ENCODE results near the gene NEK9.

The NEK9 gene

DNA sequence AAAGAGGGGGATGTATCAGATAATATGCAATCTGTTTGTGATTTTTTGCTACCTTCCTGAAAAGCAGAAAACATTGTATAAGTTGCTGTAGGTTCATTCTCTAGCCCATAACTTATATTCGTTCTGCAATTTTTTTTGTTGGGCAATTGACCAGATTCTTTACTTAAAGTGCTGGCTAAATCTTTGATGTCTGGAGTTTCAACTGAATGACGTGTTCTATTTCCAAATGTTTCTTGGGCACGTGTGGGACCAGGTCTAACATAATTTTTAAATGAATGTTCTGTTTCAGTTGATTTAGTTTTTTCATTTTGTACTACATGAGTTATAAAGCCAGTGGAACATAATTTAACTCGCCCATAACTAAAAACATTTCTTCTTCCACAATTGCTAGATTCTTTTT is 79.3 kb downstream of the NEK9 start:
- H3K4me3 ChIP-seq (replicated peaks in 1 of 2; ENCODE audit: low read depth in 2 of 2, low read length in 2 of 2) = no peak overlapping the region
- DNase-seq (ENCODE audit: low read depth in 2 of 2) = no peak

DNA sequence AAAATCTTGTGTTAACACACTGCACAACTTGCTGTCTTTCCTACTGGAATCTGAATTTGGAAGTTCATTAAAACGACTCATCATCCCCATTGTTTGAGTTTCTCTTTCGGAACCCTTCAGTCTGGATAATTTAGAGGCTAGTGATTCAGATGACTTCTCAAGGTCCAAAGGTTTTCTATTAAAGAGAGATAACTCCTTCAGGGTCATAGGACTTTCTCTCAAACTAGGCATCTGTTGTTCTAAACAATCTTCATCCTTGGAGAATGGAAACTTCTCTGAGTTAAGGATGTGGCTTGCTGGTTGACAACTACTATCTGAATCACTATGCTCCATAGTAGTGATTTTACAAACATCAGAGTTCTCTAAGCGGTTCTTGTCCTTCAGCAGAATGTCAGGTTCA is 79.9 kb downstream of the NEK9 start:
- no peak overlapping the region for H3K4me3 ChIP-seq (replicated peaks in 1 of 2; ENCODE audit: low read depth in 2 of 2, low read length in 2 of 2)
- TF ChIP-seq, protein P1, sequence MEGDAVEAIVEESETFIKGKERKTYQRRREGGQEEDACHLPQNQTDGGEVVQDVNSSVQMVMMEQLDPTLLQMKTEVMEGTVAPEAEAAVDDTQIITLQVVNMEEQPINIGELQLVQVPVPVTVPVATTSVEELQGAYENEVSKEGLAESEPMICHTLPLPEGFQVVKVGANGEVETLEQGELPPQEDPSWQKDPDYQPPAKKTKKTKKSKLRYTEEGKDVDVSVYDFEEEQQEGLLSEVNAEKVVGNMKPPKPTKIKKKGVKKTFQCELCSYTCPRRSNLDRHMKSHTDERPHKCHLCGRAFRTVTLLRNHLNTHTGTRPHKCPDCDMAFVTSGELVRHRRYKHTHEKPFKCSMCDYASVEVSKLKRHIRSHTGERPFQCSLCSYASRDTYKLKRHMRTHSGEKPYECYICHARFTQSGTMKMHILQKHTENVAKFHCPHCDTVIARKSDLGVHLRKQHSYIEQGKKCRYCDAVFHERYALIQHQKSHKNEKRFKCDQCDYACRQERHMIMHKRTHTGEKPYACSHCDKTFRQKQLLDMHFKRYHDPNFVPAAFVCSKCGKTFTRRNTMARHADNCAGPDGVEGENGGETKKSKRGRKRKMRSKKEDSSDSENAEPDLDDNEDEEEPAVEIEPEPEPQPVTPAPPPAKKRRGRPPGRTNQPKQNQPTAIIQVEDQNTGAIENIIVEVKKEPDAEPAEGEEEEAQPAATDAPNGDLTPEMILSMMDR (IDR thresholded peaks at IDR 0.05; ENCODE audit: low read depth, low read length) = no peak
- peak in 1 of 2 donors; percentile 33 for DNase-seq (ENCODE audit: low read depth in 2 of 2)

More for the DNA sequence above, 79.3 kb downstream of the NEK9 start:
- TF ChIP-seq, protein P1 (IDR thresholded peaks at IDR 0.05; ENCODE audit: low read depth, low read length) = no peak

DNA sequence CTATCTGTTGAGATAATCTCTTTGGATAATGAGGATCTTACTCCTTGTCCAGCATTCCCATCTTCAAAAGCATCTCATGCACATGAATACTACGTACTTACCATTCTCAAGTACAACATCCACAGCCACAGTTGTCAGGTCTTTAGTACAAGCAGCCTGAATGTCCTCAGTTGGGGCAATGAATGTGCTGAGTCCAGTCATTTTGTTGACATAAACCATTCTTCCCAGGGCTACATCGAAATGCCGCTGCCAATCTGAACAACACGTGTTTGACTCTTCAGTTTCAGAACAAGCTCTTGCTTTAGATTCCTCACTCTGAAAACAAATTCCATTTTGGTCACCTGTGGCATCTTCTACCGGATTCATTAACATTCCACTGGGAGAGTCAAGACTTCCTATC is 80.6 kb downstream of the NEK9 start:
- TF ChIP-seq, protein P1 (IDR thresholded peaks at IDR 0.05; ENCODE audit: low read depth, low read length) = no peak
- H3K4me3 ChIP-seq (replicated peaks in 1 of 2; ENCODE audit: low read depth in 2 of 2, low read length in 2 of 2) = no peak overlapping the region
- DNase-seq (ENCODE audit: low read depth in 2 of 2) = no peak

DNA sequence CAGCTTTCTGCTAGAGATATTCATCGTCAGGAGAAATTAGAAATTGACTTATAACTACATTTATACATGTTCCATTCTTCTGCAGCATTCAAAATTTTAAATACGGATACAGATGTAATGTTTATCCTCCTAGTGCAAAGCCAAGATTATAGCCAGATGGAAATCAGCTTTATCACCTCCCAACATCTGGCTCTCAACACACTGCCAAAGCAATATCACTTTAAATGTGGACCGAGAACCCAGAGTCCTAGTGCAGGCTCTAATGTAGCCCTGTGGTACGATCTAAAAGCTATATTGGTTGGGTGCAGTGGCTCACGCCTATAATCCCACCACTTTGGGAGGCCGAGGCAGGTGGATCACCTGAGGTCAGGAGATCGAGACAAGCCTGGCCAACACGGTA is 82.1 kb downstream of the NEK9 start:
- no peak for DNase-seq (ENCODE audit: low read depth in 2 of 2)
- TF ChIP-seq, protein P1 (IDR thresholded peaks at IDR 0.05; ENCODE audit: low read depth, low read length) = no peak
- no peak overlapping the region for H3K4me3 ChIP-seq (replicated peaks in 1 of 2; ENCODE audit: low read depth in 2 of 2, low read length in 2 of 2)

DNA sequence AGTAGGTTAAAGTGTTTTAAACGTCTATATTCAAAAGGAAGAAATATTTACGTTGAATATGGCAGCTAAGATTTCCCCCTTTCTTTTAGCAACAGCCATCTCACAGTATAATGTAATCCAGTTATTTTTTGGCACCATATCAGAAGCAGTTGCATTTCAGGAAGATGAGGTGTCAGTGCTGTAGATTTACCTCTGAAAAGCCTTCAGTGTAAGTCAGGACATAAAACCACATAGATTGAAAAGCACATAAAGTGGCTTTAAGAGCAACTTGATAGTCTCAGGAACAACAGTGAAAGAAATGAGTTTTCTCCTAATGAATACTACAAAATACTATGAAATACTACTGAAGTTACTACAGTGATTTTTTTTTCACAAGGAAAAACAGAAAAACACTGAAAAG is 82.5 kb downstream of the NEK9 start:
- TF ChIP-seq, protein P1 (IDR thresholded peaks at IDR 0.05; ENCODE audit: low read depth, low read length) = no peak
- DNase-seq (ENCODE audit: low read depth in 2 of 2) = peak; percentile 54 to 73
- H3K4me3 ChIP-seq (replicated peaks in 1 of 2; ENCODE audit: low read depth in 2 of 2, low read length in 2 of 2) = no peak overlapping the region

DNA sequence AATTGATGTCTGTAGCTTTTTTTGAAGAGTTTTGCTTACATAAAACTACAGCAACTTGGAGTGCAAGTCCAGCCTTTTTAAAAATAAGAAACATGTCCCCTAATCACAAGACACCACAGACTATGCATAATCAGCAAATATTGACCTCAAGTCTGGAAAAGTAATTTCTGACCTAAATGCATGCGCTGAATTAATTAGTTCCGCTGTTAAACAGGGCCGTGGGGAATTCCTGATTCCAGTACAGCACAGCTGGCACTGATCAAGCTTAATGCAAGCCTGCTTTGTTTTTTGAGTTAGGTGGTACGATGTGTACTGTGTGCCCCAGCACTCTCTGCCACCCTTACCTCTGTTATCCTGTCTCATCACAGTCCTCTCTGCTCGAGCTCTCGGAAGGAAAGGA is 84.8 kb downstream of the NEK9 start:
- TF ChIP-seq, protein P1 (IDR thresholded peaks at IDR 0.05; ENCODE audit: low read depth, low read length) = no peak
- no peak overlapping the region for H3K4me3 ChIP-seq (replicated peaks in 1 of 2; ENCODE audit: low read depth in 2 of 2, low read length in 2 of 2)
- no peak for DNase-seq (ENCODE audit: low read depth in 2 of 2)

DNA sequence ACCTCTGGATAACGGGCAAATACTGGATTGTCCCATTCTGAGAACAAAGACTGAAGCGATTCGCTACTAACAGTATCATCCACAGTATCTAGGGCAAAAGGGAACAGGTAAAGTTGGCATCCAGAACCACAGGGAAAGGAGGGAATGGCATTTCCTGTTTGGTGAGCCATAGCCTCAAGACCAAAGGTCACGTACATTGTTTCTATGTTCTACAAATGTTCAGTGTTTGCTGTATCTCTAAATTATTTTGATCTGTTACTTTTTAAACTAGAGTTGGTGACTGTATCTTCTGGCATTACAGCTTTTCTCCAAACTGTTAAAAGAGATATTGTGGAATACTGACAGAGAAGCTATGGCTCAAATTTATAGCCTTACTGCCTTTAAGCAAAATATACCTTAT is 85.2 kb downstream of the NEK9 start:
- no peak for DNase-seq (ENCODE audit: low read depth in 2 of 2)
- H3K4me3 ChIP-seq (replicated peaks in 1 of 2; ENCODE audit: low read depth in 2 of 2, low read length in 2 of 2) = no peak overlapping the region
- TF ChIP-seq, protein P1 (IDR thresholded peaks at IDR 0.05; ENCODE audit: low read depth, low read length) = no peak
